GM21447 (cell line): ENCODE measurements around the gene ELN.

Experiments
- ATAC-seq: cut with Tn5 transposase; IDR thresholded peaks from one replicate; pipeline ENCODE4 v1.9.1; 2021; ENCODE audit not compliant: unreplicated experiment

Gene ELN

DNA sequence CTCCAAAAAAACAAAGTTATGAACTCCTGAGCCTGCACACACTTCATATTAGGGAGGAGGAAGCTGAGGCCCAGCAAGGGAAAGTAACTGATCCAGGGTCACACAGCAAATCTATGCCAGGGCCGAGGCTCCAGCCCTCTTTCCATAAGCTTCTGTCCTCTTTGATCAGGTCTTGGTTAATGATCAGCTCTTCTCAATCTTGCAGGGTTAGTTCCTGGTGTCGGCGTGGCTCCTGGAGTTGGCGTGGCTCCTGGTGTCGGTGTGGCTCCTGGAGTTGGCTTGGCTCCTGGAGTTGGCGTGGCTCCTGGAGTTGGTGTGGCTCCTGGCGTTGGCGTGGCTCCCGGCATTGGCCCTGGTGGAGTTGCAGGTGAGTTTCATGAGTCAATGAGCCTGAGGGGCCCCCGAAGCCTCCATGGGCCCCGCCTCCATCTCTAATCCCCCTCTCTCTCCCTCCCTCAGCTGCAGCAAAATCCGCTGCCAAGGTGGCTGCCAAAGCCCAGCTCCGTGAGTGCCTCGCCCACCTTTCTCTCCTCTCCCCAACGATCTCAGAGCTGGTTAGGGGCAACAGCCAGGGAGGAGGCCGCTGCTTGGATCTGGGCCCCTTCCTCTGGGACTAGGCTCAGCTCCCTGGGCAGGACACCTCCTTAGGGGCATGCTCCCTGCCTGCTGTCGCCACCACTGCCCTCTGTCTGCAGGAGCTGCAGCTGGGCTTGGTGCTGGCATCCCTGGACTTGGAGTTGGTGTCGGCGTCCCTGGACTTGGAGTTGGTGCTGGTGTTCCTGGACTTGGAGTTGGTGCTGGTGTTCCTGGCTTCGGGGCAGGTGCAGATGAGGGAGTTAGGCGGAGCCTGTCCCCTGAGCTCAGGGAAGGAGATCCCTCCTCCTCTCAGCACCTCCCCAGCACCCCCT is 32.0 kb downstream of the ELN start:
- ATAC-seq = no peak

DNA sequence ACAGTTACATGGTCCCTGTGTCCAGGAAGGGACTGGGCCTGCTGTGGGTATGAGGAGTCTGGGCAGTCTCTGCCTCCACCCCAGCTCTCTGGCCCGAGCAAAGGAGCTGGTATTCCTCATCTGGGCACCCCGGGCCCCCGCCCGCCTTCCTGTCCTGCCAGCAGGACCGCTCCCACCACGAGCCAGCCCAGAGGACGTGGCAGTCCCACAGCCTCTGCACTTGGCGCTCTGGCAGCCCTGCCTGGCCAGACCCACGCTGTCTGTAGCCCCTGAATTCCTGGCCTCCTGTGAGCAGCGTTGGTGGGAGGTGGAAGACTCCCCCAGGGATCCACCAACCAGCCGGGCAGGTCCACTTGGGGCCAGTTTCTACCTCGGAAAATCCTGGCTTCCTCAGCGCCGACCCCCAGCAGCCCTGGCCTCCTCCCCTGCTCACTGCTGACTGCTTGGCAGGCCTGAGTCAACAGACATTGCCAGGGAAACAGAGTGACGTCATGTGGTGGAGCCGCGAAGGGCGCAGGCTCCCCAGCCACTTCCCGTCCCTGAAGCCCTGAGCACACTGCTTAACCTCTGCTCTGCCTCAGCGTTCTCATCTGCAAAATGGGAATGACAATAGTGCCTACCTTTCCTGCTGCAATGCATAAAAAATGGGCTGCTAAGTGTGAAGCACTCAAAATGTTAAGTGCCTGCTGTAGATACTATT is 34.0 kb downstream of the ELN start:
- no peak for ATAC-seq

DNA sequence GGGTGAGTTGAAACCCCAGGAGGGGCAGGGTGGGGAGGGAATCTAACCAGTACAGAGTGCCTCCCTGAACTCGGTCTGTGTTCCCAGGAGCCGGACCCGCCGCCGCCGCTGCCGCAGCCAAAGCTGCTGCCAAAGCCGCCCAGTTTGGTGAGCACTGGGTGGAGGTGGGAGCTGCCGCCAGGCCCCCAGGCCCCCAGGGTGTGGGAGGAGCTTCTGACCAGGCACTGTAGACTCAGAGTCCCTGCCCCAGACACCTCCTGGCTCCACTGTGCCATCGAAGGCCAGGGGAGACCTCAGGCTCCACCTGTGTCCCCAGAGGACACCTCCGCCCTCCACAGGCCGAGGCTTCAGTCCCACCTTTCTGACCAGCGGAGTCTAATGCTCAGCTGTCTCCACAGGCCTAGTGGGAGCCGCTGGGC is 35.3 kb downstream of the ELN start:
- ATAC-seq = no peak

DNA sequence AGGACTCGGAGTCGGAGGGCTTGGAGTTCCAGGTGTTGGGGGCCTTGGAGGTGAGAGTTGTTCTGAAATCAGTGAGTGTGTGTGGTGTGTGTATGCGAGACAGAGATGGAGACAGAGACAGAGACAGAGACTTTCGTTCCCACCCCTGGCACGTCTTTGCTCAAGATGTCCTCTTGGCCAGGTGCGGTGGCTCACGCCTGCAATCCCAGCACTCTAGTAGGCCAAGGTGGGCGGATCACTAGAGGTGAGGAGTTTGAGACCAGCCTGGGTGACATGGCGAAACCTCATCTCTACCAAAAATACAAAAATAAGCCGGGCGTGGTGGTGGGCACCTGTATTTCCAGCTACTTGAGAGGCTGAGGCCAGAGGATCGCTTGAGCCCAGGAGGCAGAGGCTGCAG is 35.7 kb downstream of the ELN start:
- ATAC-seq = no peak

DNA sequence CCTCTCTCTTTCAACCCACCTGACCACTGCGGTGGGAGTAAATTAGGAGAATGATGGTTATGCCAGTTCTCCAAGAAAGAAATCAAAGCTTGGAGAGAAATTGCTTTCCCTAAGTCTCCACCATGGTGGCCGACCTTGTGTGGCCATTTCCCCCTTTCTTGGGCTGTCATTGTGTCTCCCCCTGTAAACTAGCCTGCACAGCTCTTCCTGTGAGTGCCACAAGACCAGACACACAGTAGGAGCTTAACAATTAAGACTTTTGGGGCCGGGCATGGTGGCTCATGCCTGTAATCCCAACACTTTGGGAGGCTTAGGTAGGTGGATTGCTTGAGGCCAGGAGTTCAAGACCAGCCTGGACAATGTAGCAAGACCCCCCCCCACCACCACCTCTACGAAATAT is 36.7 kb downstream of the ELN start:
- no peak for ATAC-seq

DNA sequence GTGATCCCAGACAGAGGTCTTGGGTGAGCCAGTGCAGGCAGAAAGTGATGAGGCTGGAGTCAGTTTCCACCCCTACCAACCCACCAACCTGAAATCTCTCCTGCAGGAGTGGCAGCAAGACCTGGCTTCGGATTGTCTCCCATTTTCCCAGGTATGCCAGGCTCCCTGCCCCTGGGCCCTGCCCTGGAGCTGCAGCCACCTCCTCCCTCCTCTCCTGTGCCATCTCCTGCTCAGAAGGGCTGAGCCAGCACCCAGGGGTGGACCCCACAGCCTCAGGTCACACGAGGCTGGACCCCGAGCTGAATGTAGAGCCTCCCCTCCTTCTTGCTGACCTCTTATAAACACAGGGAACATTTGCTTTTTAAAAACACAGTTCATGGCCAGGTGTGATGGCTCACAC is 38.7 kb downstream of the ELN start:
- no peak for ATAC-seq

DNA sequence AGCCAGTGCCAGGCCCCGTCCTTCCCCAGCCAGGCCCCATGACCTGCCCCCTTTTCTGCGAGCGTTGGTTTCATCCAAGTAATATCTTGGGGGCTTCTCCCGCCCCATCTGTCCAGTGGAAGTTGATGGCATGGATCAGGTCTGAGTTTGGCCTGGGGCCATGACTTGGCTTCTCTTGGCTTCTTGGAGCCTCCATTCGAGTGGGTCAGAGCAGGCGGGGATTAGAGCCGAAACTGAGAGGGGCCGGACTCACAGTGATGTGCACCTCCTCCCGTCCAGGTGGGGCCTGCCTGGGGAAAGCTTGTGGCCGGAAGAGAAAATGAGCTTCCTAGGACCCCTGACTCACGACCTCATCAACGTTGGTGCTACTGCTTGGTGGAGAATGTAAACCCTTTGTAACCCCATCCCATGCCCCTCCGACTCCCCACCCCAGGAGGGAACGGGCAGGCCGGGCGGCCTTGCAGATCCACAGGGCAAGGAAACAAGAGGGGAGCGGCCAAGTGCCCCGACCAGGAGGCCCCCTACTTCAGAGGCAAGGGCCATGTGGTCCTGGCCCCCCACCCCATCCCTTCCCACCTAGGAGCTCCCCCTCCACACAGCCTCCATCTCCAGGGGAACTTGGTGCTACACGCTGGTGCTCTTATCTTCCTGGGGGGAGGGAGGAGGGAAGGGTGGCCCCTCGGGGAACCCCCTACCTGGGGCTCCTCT is 40.6 kb downstream of the ELN start:
- no peak for ATAC-seq

DNA sequence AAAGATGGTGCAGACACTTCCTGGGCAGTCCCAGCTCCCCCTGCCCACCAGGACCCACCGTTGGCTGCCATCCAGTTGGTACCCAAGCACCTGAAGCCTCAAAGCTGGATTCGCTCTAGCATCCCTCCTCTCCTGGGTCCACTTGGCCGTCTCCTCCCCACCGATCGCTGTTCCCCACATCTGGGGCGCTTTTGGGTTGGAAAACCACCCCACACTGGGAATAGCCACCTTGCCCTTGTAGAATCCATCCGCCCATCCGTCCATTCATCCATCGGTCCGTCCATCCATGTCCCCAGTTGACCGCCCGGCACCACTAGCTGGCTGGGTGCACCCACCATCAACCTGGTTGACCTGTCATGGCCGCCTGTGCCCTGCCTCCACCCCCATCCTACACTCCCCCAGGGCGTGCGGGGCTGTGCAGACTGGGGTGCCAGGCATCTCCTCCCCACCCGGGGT is 41.1 kb downstream of the ELN start:
- ATAC-seq = no peak

DNA sequence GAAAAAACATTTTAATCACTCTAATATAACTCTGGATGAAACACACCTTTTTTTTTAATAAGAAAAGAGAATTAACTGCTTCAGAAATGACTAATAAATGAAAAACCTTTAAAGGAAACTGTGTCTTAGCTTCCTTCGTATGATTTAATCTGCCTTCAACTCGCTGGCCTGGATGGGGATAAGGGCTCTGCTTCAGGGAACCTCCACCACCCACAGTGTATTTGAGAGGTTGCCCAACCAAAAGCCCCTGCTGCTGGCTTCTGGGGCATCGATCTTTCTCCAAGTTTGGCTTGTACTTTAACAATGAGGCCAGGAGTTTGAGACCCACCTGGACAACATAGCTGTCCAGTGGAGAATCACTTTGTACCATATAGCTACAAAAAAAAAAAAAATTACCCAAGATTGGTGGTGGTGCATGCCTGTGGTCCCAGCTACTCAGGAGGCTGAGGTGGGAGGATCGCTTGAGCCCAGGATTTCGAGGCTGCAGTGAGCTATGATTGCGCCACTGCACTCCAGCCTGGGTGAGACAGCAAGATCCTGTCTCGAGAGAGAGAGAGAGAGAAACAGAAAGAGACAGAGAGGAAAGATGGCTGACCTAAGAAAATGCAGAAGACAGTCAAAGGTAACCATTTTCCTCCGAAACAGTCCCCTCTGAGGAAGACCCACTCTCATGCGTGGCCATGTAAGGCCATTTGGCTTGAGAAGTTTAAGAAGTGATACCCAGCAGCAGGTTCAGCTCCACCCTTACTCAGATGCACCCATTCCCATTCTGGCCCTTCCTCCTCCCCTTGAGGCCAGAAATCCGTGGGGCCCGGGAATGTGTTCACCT is 42.0 kb downstream of the ELN start:
- ATAC-seq = no peak

DNA sequence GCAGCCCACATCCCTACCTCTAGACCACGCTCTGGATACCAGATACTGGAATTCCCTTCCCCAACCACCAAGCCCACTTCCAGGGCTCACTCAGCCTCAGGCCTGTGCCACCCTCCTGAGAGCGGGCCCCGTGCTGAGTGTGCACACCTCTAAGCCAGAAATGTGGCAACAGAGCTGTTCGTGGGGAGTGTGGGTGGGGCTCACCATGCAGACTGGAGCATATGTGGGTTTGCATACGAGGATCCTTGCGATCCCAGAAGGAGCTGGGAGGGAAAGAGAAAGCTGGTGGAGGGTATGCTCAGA is 42.6 kb downstream of the ELN start:
- no peak for ATAC-seq

DNA sequence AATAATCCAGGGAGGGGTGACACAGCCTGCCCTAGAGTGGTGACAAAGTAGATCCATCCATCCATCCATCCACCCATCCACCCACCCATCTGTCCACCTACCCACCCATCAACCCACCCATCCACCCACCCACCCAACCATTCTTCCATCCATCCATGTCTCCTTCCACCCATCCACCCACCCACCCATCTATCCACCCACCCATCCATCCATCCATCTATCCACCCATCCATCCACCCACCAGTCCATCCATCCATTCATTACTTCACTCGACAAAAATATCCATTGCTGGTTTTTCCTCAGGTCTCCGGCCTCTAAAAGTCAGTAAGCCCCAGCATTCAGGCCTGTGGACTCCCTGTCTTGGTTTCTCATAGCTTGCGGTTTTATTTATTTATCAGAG is 43.1 kb downstream of the ELN start:
- ATAC-seq = no peak

DNA sequence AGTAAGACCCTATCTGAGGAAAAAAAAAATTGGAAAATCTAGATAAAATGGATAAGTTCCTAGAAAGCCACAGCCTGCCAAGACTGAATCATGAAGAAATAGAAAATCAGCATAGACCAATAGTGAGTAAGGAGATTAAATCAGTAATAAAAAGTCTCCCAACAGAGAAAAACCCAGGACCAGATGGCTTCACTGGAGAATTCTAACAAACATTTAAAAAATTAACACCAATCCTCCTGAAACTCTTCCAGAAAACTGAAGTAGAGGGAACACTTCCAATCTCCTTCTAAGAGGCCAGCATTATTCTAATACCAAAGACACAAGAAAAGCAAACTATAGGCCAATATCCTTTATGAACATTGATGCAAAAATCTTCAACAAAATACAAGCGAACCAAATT is 46.8 kb downstream of the ELN start:
- no peak for ATAC-seq

DNA sequence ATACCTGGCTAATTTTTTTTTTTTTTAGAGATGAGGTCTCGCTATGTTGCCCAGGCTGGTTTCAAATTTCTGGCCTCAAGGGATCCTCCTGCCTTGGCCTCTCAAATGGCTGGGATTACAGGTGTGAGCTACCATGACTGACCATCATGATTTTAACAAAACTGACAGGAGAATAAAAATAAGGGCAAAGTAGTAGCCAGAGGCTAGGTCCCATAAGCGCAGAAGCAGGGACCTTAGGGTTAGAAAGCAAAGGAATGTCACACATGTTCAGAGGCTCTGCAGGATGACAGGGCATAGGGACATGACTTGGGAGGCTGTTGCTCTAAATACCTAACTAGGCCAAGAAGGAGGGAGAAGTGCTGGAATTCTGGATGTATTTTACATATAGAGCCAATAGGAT is 50.5 kb downstream of the ELN start:
- ATAC-seq = no peak

DNA sequence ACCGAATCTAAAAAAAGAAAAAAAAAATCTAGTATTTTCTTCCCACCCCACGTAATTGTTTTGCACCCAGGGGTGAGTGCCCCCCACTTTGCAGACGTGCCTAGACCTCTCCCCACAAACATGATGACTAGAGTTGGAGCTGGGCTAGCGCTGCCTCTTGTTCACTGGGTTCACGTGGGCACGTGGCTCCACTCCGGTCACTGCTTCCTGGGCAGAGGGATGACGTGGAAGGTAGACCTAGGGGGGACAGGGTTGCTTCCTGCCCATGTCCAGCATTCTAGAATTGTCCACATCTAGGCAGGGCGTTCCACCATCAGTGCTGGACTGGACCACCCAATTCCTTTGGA is 54.8 kb downstream of the ELN start:
- ATAC-seq = no peak

DNA sequence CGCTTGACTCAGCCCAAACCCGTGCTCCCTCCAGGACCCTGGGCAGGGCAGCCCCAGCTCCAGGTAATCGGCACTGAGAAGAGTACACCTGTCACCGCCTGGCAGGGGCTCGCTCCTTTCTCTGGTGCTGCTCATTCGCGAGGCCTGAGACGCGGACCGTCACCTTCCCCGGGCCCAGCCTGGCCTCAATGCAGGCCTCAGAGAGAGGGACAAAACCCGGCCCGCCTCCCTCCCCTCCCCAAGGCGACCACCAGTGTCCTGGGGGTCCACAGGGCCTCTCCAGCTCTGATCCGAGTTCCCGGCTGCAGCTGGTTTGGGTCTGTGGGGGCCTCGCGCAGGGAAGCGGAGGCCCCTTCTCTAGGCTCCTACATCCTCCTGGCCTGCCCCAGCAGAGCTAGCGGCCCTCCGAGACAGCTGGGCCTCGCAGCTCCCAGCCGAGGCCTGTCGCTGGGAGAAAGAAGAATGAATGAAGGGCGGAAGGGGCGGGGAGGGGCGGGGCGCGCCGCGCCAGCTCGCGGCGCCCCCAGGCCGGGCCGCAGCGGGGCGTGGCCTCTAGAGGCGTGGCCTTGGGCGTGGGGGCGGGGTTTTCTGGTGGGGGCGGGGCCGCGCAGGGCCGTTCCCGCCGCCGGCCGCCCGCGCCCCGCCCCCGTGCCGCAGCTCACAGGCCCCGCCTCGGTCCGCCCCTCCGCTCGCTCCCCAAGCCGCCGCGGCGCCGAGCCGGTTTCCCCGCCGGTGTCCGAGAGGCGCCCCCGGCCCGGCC is 55.3 kb downstream of the ELN start, which contains the start of gene LIMK1:
LIMK1 (plus strand) TSS at position 688 of the 760 bp plus-strand sequence. CDS start 187 bp downstream, outside the sequence.
- ATAC-seq = peak; percentile 64

DNA sequence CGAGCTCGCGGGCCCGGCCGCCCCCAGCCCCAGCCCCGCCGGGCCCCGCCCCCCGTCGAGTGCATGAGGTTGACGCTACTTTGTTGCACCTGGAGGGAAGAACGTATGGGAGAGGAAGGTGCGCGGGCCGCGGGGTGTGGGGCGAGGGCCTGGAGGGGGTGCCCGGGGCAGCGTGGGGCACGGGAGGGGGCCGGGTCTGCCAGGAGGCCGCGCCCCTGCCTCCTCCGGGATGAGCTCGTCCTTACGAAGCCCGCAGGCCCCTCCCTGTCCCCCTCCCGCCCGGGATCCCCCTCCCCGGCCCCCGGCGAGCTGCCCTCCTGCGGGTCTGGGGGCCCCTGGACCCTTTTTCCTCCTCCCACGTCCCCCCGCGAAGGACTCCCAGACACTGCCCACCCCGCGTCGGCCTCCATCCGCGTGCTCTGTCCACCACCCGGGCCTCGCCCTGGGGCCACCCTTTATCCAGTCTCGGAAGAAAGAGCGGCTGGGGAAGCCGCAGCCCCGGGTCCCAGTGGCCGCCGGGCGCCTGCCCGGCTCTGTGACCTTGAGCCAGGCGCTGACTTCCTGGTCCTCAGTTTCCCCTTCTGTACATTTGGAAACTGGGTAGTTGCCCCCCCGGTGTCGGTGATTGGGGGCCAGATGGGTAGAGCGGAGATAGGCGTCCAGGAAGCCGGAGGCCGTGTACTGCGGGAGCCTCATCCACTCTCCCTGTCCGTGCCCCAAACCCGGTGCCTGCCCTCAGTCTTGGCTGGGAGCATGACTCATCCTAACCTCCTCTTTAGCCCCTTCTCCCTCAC is 56.2 kb downstream of the ELN start:
- ATAC-seq = peak; percentile 47

DNA sequence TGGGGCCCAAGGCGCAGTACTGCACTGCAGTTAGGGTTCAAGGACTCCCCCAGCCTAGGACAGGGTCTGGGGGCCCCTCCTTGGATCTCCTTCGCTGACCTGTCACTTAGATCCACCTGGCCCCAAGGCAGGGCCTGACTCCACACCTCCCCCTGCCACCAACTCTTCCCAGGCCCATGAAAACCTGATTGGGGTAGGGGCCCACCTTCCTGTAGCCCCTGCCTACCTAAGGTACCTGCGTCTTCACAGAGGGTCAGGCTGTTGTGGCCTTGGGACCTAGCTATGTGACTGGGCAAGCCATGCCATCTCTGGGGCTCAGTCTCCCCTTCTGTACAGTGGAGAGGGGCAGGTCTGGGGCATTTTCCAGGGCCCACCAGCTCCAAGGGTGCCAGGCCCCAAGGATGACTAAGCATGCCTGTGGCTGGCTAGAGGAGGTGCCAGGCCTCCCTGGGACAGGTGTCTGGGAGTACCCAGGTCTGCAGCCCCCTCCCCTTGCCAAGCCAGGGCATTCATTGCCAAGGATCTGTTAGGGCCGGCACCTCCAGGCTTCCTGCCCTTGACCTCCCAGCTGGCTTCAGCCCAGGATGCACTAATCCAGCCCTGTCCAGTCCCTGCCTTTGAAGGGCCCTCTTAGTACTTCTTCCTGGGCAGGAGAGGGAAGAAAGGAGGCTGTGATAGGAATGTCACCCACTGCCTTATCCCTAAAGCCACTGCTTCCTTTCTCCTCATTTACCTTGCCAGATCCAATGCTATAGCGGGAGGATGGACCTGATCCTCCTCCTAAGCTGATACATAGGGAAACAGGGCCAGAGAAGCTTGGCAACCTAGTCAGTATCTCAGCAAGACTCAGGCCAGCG is 57.0 kb downstream of the ELN start:
- ATAC-seq = no peak

DNA sequence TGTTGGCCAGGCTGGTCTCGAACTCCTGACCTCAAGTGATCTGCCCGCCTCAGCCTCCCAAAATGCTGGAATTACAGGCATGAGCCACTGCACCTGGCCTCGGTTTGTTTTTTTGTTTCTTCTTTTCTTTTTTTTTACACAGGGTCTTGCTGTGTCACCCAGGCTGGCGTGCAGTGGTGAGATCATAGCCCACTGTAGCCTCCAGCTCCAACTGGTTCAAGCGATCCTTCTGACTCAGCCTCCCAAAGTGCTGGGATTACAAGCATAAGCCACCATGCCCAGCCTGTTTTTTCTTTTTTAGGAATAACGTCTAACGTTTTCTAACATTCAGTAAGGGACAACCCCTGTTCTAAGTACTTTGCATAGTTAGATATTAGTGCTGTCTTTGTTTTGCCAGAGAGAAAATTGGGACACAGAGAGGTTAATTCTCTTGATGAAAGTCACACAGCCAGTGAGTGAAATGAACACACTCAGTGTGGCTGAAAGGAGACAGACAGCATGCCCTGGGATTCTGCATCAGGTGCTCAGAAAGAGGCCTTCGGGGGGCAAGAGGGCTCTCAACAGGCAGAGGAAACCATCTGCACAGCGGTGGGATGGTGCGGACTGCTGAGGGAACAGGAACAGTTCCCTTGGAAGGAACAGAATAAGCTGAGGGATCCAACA is 59.9 kb downstream of the ELN start:
- no peak for ATAC-seq
